Superior temporal gyrus (tissue), 1 donor: Measurements from ENCODE around the gene MNS1.
"Not testable (repeated sequence)": the region's sequence is repeated elsewhere in the genome, so short reads cannot be mapped to it uniquely, and the experiment has no call there.

Experiments used
- DNase-seq: peaks from one replicate; pipeline ENCODE4 v3.0.0-alpha.2; 2016; ENCODE audit errors: extremely low spot score

The MNS1 gene

GRCh38 chr15:56454836-56455235 is 10.1 kb downstream of the MNS1 start:
- DNase-seq: no peak

DNA sequence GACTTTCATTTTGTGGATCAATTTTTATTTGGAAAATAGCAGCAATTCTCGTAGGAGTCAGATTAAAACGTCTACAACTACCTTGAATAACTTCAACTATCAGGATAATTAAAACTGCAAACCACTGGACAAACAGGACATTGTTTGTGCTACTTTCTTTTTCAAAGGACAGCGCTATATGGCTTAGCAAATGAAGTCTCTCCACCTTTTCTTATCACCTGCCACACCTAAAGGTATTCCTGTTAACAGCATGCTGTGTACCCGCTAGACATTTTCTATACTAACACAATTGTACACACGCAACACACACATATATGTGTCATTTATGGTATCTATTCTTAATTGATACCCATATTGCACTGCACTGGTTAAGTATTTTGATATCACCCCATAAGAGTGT is 19.2 kb downstream of the MNS1 start:
- no peak for DNase-seq

DNA sequence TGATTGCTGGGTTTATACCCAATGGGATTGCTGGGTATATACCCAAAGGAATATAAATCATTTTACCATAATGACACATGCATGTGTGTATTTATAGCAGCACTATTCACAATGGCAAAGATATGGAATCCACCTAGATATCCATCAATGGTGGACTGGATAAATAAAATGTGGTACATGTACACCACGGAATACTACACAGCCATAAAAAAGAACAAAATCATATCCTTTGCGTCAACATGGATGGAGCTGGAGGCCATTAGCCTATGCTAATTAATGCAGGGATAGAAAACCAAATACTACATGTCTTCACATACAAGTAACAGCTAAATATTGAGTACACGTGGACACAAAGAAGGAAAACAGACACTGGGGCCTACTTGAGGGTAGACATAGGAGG is 22.6 kb downstream of the MNS1 start:
- no peak for DNase-seq

- DNase-seq: no peak
Observed at GRCh38 chr15:56440214-56440770, 24.6 kb downstream of the MNS1 start.

DNA sequence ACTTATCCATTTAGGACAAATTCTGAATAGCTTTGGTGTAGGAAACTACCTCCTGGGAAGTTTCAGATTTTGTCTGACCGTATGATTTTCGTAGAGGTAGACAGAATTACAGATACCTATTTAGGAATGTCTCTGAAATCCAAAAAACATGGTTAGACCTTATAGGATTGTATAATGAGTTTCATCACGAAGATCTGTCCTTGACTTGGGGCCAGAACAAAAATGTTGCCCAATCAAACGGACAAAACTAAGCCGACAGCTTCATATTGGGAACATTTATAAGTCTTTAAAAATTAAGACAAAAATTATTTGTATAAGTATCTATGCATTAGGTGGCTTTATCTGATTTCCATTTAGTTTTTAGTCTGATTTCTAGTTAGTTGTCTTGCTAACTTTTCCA is 32.6 kb downstream of the MNS1 start:
- no peak for DNase-seq

DNA sequence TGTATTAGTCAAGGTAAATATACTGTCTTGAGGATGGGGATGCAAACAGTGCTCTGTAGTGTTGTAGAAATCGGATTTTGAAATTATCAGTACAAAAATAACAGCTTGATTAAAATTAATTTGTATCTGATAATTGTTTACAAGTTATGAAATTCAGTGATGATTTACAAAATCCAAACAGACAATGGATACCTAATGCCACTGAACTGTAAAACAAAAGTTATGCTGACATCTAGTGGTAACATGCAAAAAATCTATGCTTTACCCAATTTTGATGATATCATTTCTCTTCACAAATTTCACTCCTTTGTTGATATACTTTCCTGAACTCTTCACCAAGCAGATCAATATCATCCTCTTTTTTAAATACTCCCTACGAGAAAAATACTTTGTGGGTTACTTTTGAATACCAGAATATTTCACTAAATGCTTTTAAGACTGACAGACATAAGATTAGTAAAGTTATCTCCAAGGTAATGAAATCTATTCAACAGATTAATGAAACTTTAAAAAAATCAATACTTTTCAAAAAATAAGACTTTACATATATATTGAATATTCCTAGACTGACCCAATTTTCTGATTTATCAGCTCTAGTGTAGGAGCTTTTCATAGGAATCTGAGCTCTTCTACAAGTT is 36.0 kb downstream of the MNS1 start:
- peak; percentile 76 for DNase-seq

- no peak for DNase-seq
Observed at GRCh38 chr15:56425976-56426375, 39.0 kb downstream of the MNS1 start.

- DNase-seq: no peak
Observed at GRCh38 chr15:56425276-56425675, 39.7 kb downstream of the MNS1 start.

GRCh38 chr15:56413114-56413733 is 51.7 kb downstream of the MNS1 start:
- DNase-seq: not testable (repeated sequence)

DNA sequence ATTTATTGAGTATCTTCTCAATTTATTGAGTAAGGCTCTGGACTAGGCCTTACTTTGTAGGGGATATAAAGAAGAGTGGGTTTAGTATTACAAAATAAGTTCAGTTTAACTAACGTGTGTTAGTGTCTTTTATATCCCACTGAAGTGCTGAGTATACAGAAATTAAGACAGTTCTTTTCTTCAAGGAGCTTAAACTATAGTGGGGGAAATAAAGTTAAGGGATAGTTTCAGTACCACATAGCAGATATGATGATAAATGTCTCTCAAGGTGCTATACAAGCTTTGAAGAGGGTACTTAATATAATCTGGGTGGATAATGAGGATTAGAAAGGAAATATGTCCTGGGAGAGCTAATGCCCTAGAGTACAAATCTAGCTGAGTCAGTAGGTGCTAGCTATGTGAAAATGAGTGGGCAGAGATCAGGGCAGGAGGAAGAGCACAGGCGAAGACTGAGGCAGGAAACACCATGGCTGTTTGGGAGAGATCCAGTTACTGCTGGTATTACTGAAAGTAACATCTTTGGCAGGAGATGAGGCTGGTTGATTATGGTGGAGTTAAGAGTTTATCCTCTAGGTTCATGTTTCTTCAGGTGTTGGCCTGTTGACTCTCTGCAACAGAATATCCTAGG is 53.7 kb downstream of the MNS1 start:
- no peak for DNase-seq

GRCh38 chr15:56410721-56411120 is 54.2 kb downstream of the MNS1 start:
- DNase-seq: peak; percentile 25

DNA sequence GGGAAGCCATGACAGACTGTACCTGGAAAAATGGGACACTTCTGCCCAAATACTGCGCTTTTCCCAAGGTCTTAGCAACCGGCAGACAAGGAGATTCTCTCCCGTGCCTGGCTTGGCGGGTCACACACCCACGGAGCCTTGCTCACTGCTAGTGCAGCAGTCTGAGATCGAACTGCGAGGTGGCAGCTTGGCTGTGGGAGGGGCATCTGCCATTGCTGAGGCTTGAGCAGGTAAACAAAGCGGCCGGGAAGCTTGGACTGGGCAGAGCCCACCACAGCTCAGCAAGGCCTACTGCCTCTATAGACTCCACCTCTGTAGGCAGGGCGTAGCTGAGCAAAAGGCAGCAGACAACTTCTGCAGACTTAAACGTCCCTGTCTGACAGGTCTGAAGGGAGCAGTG is 65.7 kb downstream of the MNS1 start:
- not testable (repeated sequence) for DNase-seq

DNA sequence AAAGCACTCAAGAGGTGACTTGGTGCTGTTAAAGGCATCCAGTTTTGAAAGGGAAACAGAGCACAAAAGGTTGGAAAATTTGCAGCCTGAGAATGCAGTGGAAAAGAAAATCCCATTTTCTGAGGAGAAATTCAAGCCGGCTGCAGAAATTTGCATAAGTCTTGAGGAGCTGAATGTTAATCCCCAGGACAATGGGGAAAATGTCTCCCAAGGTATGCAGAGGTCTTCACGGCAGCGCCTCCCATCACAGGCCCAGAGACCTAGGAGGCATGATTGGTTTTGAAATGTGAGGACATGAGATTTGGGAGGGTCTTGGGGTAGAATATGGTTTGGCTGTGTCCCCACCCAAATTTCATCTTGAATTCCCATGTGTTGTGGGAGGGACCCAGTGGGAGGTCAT is 67.6 kb downstream of the MNS1 start:
- DNase-seq: not testable (repeated sequence)

GRCh38 chr15:56394909-56395308 is 70.0 kb downstream of the MNS1 start:
- no peak for DNase-seq

DNA sequence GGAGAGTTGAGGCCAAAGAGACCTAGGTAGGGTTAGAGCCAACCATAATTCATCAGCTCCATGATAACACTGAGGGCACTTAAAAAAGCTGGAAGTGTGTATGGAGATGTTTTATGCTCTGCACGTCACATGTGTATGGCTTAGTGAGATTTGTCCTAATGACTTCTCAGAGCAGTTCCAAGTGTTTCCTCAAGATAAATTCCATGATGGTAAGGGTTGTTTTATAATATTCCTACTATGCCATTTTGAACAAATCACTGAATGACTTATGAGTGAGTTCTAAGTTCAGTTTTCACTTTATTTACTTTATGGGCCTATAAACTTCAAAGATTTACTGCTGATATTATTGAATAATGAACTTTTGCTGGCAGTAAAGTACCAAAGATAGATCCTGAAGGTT is 71.7 kb downstream of the MNS1 start:
- no peak for DNase-seq

GRCh38 chr15:56390739-56391267 is 74.1 kb downstream of the MNS1 start:
- no peak for DNase-seq

DNA sequence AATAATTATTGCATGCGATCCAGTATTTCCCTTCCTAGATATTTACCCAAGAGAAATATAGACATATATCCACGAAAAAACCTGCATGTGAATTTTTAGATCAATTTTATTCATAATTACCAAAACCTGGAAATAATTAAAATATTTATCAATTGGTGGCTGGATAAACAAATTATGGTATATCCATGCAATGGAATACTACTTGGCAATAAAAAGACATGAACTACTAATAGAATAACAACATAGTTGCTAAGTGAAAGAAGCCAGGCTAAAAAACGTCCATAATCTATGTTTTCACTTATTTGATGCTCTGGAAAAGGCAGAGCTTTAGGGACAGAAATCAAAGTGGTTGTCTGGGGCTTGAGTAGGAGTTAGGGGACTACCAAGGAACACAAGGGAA is 79.0 kb downstream of the MNS1 start:
- no peak for DNase-seq

DNA sequence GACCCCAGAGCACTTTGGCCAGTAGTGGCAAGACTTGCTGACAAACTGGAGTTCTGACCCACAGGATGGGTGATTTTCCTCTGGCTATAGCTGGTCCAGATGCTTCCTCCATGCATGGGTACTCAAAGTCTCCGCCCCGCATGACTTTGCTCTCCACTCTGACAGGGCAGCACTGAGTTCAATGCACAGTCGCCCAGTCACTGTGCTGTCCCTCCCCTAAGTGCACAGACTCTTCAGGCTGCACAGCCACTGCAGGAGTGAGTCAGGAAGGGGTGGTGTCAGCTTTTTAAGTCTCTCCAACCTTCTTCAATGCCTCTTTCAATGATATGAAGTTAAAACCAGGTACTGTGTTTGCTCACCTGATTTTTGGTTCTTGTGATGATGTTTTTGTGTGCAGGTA is 81.9 kb downstream of the MNS1 start:
- DNase-seq: no peak
